ENCODE results near the gene ZDHHC12.

Gene ZDHHC12, protein sequence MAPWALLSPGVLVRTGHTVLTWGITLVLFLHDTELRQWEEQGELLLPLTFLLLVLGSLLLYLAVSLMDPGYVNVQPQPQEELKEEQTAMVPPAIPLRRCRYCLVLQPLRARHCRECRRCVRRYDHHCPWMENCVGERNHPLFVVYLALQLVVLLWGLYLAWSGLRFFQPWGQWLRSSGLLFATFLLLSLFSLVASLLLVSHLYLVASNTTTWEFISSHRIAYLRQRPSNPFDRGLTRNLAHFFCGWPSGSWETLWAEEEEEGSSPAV

DNA sequence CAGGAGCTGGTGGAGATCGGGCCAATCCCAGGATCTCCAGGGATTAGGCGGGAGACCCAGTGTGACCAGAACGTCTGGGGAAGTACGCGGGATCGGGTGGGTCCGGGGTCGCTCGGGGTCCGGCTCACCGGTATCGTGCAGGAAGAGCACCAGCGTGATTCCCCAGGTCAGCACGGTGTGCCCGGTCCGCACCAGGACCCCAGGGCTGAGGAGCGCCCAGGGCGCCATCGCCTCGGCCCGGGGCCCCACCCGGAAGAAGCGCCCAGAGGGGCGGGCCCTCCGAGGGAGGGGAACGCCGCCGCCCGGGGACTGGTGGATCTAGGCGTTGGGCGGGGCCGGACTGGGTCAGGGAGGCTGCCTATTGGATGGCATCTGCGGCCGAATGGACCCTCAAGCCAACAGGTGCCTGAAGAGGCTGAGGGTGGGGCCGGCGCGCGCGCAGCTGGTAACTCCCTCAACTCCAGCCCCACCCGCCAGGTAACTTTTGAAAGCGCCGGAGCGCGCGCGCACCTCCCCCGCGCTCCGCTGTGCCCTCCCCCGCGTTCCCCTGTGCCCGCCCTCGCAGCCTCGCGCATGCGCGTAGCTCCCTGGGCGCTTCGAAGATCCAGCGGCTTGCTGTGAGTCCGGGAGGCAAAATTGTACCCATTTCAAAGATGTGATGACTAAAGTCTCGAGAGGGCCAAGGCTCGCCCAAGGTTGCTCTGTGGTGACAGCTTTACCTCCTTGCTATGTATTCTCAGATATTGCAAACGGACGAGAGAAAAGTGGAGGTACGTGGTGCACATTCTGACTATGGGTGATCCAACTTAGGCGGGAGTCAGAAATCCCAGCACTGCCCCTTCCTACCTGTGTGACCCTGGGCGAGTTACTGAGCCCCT lies at the start of gene ZDHHC12:
ZDHHC12 (minus strand) TSS at position 262 of the 878 bp plus-strand sequence; CDS start at position 228, 34 bp downstream.
- TF ChIP-seq, protein P1, sequence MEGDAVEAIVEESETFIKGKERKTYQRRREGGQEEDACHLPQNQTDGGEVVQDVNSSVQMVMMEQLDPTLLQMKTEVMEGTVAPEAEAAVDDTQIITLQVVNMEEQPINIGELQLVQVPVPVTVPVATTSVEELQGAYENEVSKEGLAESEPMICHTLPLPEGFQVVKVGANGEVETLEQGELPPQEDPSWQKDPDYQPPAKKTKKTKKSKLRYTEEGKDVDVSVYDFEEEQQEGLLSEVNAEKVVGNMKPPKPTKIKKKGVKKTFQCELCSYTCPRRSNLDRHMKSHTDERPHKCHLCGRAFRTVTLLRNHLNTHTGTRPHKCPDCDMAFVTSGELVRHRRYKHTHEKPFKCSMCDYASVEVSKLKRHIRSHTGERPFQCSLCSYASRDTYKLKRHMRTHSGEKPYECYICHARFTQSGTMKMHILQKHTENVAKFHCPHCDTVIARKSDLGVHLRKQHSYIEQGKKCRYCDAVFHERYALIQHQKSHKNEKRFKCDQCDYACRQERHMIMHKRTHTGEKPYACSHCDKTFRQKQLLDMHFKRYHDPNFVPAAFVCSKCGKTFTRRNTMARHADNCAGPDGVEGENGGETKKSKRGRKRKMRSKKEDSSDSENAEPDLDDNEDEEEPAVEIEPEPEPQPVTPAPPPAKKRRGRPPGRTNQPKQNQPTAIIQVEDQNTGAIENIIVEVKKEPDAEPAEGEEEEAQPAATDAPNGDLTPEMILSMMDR (IDR thresholded peaks at IDR 0.05; ENCODE audit: control insufficient read depth, extremely low read depth, insufficient read depth) = no peak
- DNase-seq (ENCODE audit: low read depth) = peak; percentile 95
- H3K4me3 ChIP-seq (ENCODE audit: low read depth, low read length) = peak within 1 kb of the TSS; percentile 94

DNA sequence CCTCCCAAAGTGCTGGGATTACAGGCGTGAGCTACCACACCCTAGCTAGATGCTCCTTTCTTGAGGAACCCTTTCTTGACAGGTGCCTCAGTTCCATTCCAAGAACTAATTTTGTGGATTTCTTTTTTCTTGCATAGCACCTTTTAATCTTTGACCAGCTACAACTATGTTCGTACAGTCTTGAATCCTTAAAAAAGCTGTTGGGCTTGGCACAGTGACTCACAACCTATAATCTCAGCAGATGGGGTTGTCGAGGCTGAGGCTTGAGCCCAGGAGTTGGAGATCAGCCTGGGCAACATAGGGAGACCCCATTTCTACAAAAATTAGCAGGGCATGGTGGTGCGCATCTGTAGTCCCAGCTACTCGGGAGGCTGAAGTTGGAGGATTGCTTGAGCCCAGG lies 49.1 kb upstream of the ZDHHC12 start:
- TF ChIP-seq, protein P1 (IDR thresholded peaks at IDR 0.05; ENCODE audit: control insufficient read depth, extremely low read depth, insufficient read depth) = no peak
- no peak for DNase-seq (ENCODE audit: low read depth)
- H3K4me3 ChIP-seq (ENCODE audit: low read depth, low read length) = no peak overlapping the region

DNA sequence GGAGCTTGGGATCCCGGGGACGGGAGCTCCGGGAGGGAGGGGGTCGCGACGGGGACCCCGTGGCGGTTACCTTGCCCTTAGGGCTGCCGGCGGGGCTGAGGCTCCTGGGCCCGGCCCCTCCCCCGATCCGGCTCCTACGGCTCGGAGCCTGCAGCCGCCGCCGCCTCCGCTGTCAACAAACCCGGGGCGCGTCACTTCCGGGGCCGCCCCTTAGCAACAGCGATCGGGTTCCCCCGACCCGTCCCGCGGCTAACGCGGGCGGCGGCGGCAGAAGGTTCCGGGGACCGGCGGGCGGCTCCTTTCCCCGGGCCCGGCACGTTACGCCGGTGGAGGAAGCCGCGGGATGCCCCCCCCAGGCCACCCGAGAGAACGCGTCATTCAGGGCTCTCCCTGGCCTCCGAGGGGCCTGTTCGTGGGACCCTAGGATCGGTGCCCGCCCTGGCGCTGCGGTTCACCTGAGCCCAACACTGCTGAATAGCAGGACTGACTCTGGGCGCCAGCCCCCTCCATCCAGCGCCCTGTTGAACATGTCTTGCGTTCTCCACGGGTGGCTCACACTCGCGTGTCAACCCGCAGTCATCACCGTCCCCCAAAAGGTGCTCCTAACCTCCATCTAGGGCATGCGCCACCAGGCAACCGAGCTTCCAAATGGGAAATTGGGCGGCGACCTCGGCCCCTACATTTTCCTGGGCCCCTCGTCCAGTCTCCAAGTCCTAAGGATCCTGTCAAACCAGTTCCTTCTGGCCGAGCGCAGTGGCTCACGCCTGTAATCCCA lies 48.0 kb upstream of the ZDHHC12 start, which contains the start of gene ZER1:
ZER1 (minus strand) TSS at position 183 of the 775 bp plus-strand sequence. CDS start 16,362 bp downstream, outside the sequence.
- TF ChIP-seq, protein P1 (IDR thresholded peaks at IDR 0.05; ENCODE audit: control insufficient read depth, extremely low read depth, insufficient read depth) = no peak
- peak; percentile 51 for DNase-seq (ENCODE audit: low read depth)
- H3K4me3 ChIP-seq (ENCODE audit: low read depth, low read length) = peak within 1 kb of the TSS; percentile 97

DNA sequence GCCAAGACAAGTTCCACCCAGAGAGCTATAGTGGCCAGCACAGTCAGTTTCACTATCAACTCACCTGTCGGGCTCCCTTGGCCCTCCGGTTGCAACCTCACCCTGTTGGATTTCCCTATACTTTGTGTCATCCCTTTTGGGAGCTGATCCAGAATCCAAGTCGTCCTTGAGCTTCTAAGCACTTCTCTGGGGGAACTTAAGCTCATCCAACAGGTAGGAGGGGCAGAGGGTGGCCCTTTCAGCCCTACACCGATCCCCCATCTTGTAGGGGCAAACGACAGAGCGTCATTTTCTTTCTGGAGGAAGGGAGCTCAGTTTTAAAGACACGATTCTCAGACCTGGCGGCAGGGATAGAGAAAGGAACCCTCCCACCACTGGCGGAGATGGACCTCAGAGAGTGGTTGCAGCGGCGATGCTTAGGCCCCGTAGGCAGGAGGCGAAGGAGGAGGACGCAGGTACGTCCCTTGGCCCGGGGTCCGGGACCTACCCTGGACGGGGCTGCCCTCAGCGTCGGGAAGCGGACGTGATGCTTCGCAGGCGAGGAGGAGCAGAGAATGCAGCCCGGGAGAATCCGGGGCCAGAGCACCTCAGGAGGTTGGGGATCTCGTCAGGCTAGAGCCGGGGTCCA lies 47.3 kb upstream of the ZDHHC12 start:
- TF ChIP-seq, protein P1 (IDR thresholded peaks at IDR 0.05; ENCODE audit: control insufficient read depth, extremely low read depth, insufficient read depth) = no peak
- no peak for DNase-seq (ENCODE audit: low read depth)
- peak overlapping the region; percentile 97 for H3K4me3 ChIP-seq (ENCODE audit: low read depth, low read length)

DNA sequence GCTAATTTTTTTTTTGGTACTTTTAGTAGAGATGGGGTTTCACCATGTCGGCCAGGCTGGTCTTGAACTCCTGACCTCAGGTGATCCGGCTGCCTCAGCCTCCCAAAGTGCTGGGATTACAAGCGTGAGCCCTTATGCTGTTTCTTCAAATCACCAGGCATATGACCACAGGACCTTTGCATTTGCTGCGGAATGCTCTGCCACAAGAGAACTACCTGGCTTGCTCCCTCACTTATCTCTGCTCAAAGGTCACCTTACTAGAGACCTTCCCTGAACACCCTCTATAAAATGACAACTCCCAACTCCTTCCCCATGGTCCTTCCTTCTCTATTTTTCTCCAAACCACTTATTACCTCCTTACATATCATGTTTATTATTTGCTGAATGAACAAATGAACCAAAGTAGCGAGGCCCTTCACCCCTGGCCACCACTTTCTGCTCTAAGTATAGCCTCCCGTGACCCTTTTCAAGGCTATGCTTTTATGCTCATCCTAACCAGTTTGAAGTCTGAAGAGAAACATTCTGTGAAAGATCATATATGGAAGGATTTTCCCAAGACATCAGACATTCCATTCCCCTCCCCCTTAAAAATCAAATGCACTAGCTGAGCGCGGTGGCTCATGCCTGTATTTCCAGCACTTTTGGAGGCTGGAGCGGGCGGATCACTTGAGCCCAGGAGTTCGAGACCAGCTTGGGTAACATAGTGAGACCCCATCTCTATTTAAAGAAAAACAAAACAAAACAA lies 46.5 kb upstream of the ZDHHC12 start:
- no peak for DNase-seq (ENCODE audit: low read depth)
- TF ChIP-seq, protein P1 (IDR thresholded peaks at IDR 0.05; ENCODE audit: control insufficient read depth, extremely low read depth, insufficient read depth) = no peak
- H3K4me3 ChIP-seq (ENCODE audit: low read depth, low read length) = peak overlapping the region; percentile 97
